Measurements from ENCODE around the gene LRMDA.

LRMDA gene

GRCh38 chr10:75398692-75399460 is 32.5 kb upstream of the LRMDA start:
- no peak for TF ChIP-seq CTCF (conservative IDR thresholded peaks at IDR 0.05; ENCODE audit: low read depth, low read length)
- DNase-seq (ENCODE audit: low read depth), result no peak
- H3K4me3 ChIP-seq (ENCODE audit: low read length), result peak overlapping the region; percentile 98

- peak overlapping the region; percentile 98 for H3K4me3 ChIP-seq (ENCODE audit: low read length)
- no peak for DNase-seq (ENCODE audit: low read depth)
Observed at GRCh38 chr10:75399461-75400162, 31.8 kb upstream of the LRMDA start.

GRCh38 chr10:75400163-75400770 is 31.2 kb upstream of the LRMDA start:
- DNase-seq (ENCODE audit: low read depth), result no peak
- peak overlapping the region; percentile 98 for H3K4me3 ChIP-seq (ENCODE audit: low read length)
- TF ChIP-seq CTCF (conservative IDR thresholded peaks at IDR 0.05; ENCODE audit: low read depth, low read length), result no peak

More at GRCh38 chr10:75399461-75400162, 31.8 kb upstream of the LRMDA start:
- TF ChIP-seq CTCF (conservative IDR thresholded peaks at IDR 0.05; ENCODE audit: low read depth, low read length), result peak; percentile 52

- TF ChIP-seq CTCF (conservative IDR thresholded peaks at IDR 0.05; ENCODE audit: low read depth, low read length), result no peak
- H3K4me3 ChIP-seq (ENCODE audit: low read length), result peak overlapping the region; percentile 98
- no peak for DNase-seq (ENCODE audit: low read depth)
Observed at GRCh38 chr10:75400771-75401568, 30.5 kb upstream of the LRMDA start.

- DNase-seq (ENCODE audit: low read depth), result peak; percentile 93
- peak within 1 kb of the TSS; percentile 98 for H3K4me3 ChIP-seq (ENCODE audit: low read length)
- TF ChIP-seq CTCF (conservative IDR thresholded peaks at IDR 0.05; ENCODE audit: low read depth, low read length), result peak; percentile 17
Observed at GRCh38 chr10:75401569-75402485, 29.6 kb upstream of the LRMDA start, which contains the start of gene ZNF503. TSS of gene ZNF503 (minus strand) at chr10:75401764. CDS start at chr10:75401419, 345 bp downstream.
